K562 (cell line): ENCODE results near the gene ZNF318.

Source experiments
- CBFA2T3 ChIP-seq: fragments of 450-650 bp; IDR thresholded peaks from 2 replicates; pipeline ENCODE4 v1.6.1; 2017
- EP300 ChIP-seq: IDR thresholded peaks from 2 replicates; pipeline ENCODE4 v1.6.1; 2012; ENCODE audit warnings: low read length, improper control_type of control experiment
- HDAC6 ChIP-seq: IDR thresholded peaks from 2 replicates; pipeline ENCODE4 v1.6.1; 2012; ENCODE audit warnings: low read depth, mild to moderate bottlenecking, control low read depth, inconsistent platforms, low read length, moderate library complexity
- HNRNPUL1 ChIP-seq: fragments of 200-400 bp; formaldehyde crosslinking; IDR thresholded peaks from 2 replicates; pipeline ENCODE4 v1.6.1; 2017; ENCODE audit warnings: low read length
- MYNN ChIP-seq, 2 experiments: sonication (generic); formaldehyde crosslinking in 1 of 2; IDR thresholded peaks; 2 replicates each; pipeline versions ENCODE4 v1.5.0 to v1.6.1; 2016 to 2020; ENCODE audit warnings: antibody characterized with exemption in 1 of 2, missing genetic modification reagents in 1 of 2
- POLR2A ChIP-seq: fragments of 450-650 bp; conservative IDR thresholded peaks from 2 replicates; pipeline ENCODE4 v1.6.1; 2016
- RBM14 ChIP-seq: fragments of 200-400 bp; formaldehyde crosslinking; IDR thresholded peaks from 2 replicates; pipeline ENCODE4 v1.6.1; 2018; ENCODE audit warnings: low read depth, mild to moderate bottlenecking, low read length, moderate library complexity, borderline replicate concordance; ENCODE audit not compliant: insufficient read depth
- SIN3A ChIP-seq, 2 experiments: fragments of 150-350 bp in 1 of 2; IDR thresholded peaks; 2 replicates each; pipeline ENCODE4 v1.6.1; 2011 to 2016; ENCODE audit warnings: borderline replicate concordance in 2 of 2, low read depth in 2 of 2, low read length in 2 of 2, mild to moderate bottlenecking in 2 of 2, moderate library complexity in 2 of 2; ENCODE audit not compliant: control insufficient read depth in 1 of 2
- SMC3 ChIP-seq: conservative IDR thresholded peaks from 2 replicates; pipeline ENCODE4 v1.6.1; 2011; ENCODE audit warnings: low read depth, low read length, improper control_type of control experiment; ENCODE audit not compliant: insufficient read depth
- SP1 ChIP-seq: sonication (generic); formaldehyde crosslinking; IDR thresholded peaks from 2 replicates; pipeline ENCODE4 v1.8.1; 2022; ENCODE audit warnings: mild to moderate bottlenecking, missing genetic modification reagents
- ZBTB40 ChIP-seq, 2 experiments: fragments of 450-650 bp in 1 of 2; sonication (generic) in 1 of 2; formaldehyde crosslinking in 1 of 2; IDR thresholded peaks; 2 replicates each; pipeline versions ENCODE4 v1.7.1 to v1.9.0; 2016 to 2022; ENCODE audit warnings: inconsistent platforms in 1 of 2, mild to moderate bottlenecking in 1 of 2, missing genetic modification reagents in 1 of 2
- TF ChIP-seq, protein P1 (sequence below): fragments of 450-650 bp; conservative IDR thresholded peaks from 2 replicates; pipeline ENCODE4 v1.6.1; 2016; ENCODE audit warnings: missing genetic modification characterization, low read depth, mild to moderate bottlenecking, missing compliant biosample characterization, moderate library complexity

GRCh38 chr6:43355862-43356590 is 13.4 kb downstream of the ZNF318 start:
- TF ChIP-seq POLR2A = no peak
- TF ChIP-seq HNRNPUL1 = no peak
- TF ChIP-seq SP1 = no peak
- TF ChIP-seq, protein P1, sequence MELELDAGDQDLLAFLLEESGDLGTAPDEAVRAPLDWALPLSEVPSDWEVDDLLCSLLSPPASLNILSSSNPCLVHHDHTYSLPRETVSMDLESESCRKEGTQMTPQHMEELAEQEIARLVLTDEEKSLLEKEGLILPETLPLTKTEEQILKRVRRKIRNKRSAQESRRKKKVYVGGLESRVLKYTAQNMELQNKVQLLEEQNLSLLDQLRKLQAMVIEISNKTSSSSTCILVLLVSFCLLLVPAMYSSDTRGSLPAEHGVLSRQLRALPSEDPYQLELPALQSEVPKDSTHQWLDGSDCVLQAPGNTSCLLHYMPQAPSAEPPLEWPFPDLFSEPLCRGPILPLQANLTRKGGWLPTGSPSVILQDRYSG (tag) = no peak
- TF ChIP-seq SIN3A (IDR thresholded peaks at IDR 0.05; ENCODE audit: borderline replicate concordance in 2 of 2, control insufficient read depth in 1 of 2, low read depth in 2 of 2, low read length in 2 of 2) = no peak
- no peak for TF ChIP-seq EP300
- no peak for TF ChIP-seq MYNN (IDR thresholded peaks at IDR 0.05)
- no peak for TF ChIP-seq MYNN (CRISPR knock-in tag; IDR thresholded peaks at IDR 0.05)
- TF ChIP-seq SMC3 = no peak
- no peak for TF ChIP-seq HDAC6
- TF ChIP-seq RBM14 = no peak
- no peak for TF ChIP-seq ZBTB40 (IDR thresholded peaks at IDR 0.05)
- TF ChIP-seq ZBTB40 (CRISPR knock-in tag; IDR thresholded peaks at IDR 0.05) = no peak
- no peak for TF ChIP-seq CBFA2T3
